GM19467 (cell line): Measurements from ENCODE around the gene SEC61G.

Source experiments
- ATAC-seq: cut with Tn5 transposase; IDR thresholded peaks from one replicate; pipeline ENCODE4 v1.9.1; 2021; ENCODE audit warnings: mild to moderate bottlenecking, moderate library complexity; ENCODE audit not compliant: unreplicated experiment

Gene SEC61G

GRCh38 chr7:54758702-54759592 lies at the start of gene SEC61G:
TSS of gene SEC61G (minus strand) at chr7:54759211. CDS start at chr7:54757588, 1,623 bp downstream.
- ATAC-seq, result peak; percentile 97

- no peak for ATAC-seq
Observed at GRCh38 chr7:54802841-54803240, 43.8 kb upstream of the SEC61G start.

GRCh38 chr7:54802114-54802513 lies 43.1 kb upstream of the SEC61G start:
- ATAC-seq, result no peak

GRCh38 chr7:54799792-54800191 lies 40.8 kb upstream of the SEC61G start:
- ATAC-seq, result no peak

- ATAC-seq, result no peak
Observed at GRCh38 chr7:54798530-54798929, 39.5 kb upstream of the SEC61G start.

- no peak for ATAC-seq
Observed at GRCh38 chr7:54796853-54797252, 37.8 kb upstream of the SEC61G start.

- no peak for ATAC-seq
Observed at GRCh38 chr7:54796150-54796549, 37.1 kb upstream of the SEC61G start.

GRCh38 chr7:54792383-54792782 lies 33.4 kb upstream of the SEC61G start:
- ATAC-seq, result no peak

- ATAC-seq, result peak; percentile 70
Observed at GRCh38 chr7:54788664-54789063, 29.7 kb upstream of the SEC61G start.

- no peak for ATAC-seq
Observed at GRCh38 chr7:54785261-54785660, 26.2 kb upstream of the SEC61G start.

- no peak for ATAC-seq
Observed at GRCh38 chr7:54783952-54784351, 24.9 kb upstream of the SEC61G start.

- ATAC-seq, result no peak
Observed at GRCh38 chr7:54782829-54783228, 23.8 kb upstream of the SEC61G start.

GRCh38 chr7:54782314-54782713 lies 23.3 kb upstream of the SEC61G start:
- ATAC-seq, result no peak

GRCh38 chr7:54781134-54781920 lies 22.3 kb upstream of the SEC61G start:
- no peak for ATAC-seq

GRCh38 chr7:54780490-54780889 lies 21.5 kb upstream of the SEC61G start:
- ATAC-seq, result no peak

- ATAC-seq, result no peak
Observed at GRCh38 chr7:54778696-54779540, 19.9 kb upstream of the SEC61G start.

GRCh38 chr7:54778166-54778565 lies 19.2 kb upstream of the SEC61G start:
- no peak for ATAC-seq

GRCh38 chr7:54774785-54775740 lies 16.1 kb upstream of the SEC61G start:
- ATAC-seq, result no peak

GRCh38 chr7:54773472-54774399 lies 14.7 kb upstream of the SEC61G start:
- ATAC-seq, result peak; percentile 83
